SKM-1 treated with dmso at 0.1 percent for 144 hours (cell line): ENCODE measurements around the gene ACER3.
"Not testable (repeated sequence)": the region's sequence is repeated elsewhere in the genome, so short reads cannot be mapped to it uniquely, and the experiment has no call there.

Source experiments
- DNase-seq: peaks from one replicate; lab custom pipeline; 2025; ENCODE audit not compliant: unreplicated experiment; lab: John Stamatoyannopoulos, UW

Gene ACER3

DNA sequence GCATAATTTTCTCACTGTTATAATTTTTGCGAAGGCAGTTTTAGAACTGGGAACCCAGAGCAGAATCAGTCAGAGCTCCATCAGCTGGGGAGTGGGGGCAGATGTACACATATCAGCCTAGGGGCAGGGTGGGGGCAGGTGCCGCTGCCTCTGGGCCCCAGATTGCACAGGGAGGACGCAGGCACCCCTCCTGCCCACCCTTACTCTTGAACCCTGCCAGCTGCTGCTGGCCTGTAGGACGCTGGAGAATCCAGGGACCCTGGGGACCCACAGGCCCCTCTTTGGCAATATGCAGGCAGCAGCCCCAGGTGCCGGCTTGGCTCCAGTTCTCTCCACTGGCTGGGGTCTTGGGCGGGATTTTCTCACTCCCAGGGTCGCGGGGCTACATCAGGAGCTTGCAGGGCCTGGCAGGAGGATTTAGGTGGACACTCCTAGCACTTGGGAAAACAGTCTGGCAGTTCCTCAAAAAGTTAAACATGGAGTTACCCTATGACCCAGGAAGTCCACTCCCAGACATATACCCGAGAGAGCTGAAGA, 197.3 kb downstream of the ACER3 start:
- DNase-seq = no peak

DNA sequence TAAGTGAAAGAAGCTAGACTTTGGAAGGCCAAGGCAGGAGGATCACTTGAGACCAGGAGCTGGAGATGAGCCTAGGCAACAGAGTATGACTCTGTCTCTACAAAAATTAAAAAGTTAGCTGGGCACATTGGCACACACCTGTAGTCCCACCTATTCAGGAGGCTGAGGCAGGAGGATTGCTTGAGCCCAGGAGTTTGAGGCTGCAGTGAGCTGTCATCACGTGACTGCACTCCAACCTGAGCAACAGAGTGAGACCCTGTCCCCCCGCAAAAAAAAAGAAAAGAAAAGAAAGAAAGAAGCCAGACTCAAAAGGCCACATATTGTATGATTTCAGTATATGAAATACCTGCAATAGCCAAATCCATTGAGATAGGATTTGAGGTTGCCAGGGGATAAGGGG, 198.2 kb downstream of the ACER3 start:
- no peak for DNase-seq

DNA sequence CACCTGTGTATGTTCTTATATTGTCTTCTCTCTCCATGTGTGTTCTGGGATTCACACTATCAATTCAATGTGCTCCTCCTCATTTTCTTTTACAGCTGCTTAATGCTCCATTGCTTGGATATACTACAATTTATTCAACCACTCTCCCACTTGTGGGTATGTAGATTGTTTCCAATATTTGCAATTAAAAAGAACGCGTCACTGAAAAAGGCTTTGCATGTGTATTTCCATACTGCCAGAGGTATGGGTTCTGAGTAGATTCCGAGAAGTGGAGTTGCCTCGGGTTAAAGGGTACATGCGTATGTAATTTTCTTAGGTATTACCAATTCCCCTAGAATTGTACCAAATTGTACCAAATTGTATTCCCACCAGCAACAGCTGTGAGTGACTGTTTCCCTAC, 199.1 kb downstream of the ACER3 start:
- no peak for DNase-seq

DNA sequence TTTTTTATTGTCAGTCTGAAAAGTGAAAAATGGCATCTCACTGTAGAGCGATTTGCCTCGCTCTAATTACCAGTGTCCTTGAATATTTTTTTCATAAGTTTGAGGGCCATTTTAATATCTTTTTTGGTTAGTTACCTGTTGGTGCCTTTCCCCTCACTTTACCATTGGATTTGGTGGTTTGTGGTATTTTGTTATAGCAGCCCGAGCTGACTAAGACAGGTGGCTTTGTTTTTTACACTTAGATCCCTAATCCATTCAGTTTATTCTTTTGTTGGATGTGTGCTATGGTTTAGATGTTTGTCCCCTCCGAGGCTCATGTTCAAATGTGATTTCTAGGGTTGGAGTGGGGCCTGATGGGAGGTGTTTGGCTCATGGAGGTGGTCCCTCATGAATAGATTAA, 199.5 kb downstream of the ACER3 start:
- no peak for DNase-seq

DNA sequence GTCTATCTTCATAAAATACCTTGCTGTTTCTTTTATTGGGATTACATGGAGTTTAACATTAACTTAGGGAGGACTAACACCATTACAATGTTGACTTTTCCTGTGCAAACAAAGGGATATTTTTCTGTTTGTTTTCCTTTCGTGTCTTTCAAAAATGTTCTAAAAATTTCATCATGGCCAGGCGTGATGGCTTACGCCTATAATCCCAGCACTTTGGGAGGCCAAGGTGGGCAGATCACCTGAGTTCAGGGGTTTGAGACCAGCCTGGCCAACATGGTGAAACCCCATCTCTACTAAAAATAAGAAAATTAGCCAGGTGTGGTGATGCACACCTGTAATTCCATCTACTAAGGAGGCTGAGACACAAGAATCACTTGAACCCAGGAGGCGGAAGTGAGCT, 200.5 kb downstream of the ACER3 start:
- not testable (repeated sequence) for DNase-seq

DNA sequence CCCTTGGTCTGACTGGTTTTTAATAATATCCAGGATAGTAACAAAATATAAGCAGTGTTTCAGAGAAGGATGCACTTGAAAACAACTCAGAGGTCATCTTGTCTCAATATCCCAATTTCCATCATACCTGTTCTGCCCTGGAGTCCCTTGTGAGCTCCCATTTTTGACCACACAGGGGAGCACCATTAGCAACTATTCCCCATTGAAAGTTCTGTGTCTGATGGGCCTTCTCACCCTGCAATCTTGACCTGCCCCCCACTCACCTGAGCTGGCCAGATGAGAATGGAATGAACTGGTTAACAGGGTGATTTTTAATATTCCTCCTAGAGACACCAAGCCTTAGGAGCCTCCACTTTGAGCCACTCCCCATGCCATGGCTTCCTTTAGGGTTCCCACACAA, 202.2 kb downstream of the ACER3 start:
- no peak for DNase-seq

DNA sequence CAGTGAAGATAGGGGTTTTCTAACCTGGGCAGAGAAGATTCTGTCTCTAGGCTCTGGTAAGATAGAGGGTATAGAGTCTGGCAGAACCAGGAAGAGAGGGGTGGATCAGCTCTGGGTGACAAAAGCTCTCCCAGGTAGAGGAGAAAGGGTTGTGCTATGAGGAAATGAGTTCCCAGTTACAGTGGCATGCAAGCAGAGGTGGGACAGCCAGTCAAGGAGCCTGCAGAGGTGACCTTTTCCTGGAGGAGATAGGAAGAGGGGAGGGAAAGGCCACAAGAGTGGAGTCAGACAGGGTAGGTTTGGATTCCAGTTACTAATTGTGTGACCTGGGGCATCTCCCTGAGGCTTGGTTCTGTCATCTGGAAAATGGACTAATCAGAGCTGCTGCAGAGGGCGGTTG, 202.7 kb downstream of the ACER3 start:
- DNase-seq = no peak

DNA sequence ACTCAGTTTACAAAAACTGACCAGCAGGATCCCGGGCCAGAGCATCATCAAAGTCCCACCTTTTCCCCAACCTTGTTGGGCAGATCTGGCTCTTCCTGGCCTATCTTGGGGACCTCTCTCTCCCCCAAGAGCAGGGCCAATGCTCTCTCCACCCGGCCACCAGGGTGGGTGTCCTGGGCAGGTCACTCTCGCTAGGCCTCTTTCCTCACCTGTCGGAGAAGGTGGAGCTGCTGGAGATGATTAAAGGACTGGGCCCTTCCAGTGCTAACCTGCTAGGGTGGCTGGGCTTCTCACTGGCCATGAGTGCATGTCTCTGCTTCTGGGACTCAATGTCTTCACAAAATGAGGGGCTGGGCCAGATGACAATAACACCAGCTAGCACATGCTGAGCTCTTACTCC, 203.1 kb downstream of the ACER3 start:
- no peak for DNase-seq

DNA sequence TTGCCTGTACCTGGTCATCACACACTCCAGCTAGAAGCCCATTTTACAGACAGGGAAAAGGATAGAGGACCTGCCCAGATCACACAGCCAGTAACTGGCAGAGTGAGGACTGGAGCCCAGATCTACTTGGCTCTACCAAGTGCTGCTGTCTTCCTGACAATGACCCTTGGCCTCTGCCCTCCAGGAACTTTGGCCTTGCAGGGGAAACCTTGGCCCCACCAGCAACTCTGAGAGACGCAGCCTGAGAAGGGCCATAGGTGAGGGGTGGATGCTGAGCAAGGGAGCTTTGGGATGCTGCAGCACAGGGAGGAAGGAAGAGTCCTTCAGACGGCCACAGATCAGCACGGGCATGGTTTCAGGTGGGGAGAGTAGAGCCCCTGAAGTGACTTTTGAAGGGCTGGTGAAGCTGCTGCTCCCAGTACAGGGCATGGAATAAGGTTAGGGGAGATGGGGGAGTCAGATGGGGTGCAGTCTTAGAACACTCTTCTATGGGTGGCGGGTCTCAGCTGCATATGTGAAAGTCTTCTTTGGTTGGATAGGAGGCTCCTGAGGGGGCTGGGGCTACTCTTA, 204.0 kb downstream of the ACER3 start:
- DNase-seq = no peak

DNA sequence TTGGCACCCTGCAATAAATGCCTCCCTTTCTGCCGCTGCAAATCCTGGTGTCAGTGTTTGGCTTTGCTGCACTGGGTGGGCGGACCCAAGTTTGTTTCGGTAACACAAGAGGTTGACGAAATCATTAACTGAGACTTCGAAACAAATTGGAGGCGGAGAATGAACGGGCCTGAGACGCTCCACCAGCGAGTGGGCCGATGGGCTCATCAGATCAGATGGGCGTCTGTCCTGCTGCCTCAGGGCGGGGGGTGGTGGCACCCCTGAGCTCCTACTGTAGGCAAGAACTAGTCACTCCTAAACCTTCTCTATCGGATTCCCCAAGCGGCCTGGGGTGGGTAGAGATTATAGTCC, 205.1 kb downstream of the ACER3 start:
- no peak for DNase-seq

DNA sequence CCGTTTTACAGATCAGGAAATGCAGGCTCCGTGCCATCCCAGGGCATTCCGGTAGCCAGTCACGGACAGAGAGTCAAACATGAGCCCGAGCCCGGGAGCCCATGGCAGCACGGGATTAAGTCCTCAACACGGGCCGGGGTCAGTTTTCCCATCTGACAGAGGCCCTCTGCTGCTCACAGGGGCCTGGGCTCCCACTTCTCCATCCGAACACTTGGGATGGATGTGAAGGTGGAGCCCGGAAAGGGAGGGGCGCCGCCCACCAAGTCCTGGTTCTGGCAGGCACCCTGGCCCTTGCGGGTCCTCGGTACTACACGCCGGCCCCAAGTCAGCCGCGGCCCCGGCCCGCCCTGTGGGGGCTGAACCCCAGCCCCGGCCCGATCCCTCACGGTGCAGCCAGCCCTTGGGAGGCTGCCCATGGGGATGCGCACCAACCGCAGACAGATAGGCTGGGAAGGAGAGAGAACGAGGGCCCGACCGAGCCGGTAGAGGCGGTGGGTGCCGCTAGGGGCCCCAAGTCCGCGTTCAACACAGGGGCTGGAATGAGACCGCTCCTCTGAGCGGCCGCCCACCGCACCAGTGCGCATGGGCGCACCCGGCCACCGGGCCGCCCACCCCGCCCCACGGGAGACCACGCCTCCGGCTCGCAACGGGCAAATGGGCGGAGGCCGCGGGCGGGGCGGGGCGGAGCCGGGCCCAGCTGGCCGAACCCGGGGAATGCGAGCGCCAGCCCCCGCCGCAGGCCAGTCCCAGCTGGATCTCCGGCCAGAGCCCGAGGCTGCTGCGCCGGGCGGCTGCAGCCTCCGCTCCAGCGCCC, 205.7 kb downstream of the ACER3 start, which contains the start of gene CAPN5:
Gene CAPN5 (plus strand): TSS at position 743 of the 814 bp plus-strand sequence. CDS start 17,916 bp downstream, outside the sequence.
- peak; percentile 65 for DNase-seq

DNA sequence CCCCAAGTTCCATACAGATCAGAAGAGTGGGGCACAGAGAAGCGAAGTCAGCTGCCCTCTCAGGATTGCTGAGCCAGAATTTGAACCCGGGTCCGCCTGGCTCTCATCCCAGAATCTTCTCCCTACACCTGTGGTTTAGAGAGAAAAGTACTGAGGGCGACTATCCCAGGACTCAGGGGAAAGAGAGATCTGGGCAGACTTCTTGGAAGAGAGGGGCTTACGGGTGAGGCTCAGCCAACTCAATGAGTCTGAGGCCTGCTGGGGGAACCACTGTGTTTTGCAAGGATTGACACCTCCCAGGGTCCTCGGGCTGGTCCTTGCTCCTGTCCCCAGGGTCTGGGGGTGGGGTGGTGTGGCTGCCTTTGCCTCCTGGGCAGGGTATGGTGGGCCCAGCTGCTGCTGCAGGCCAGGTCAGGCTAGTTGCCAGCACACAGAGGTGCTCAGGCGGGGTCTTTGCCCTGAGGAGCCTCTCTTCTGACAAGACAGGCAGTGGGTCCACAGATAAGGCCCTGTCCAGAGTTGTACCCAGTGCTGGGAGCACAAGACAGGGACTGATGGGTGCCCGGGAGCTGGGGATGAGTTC, 207.2 kb downstream of the ACER3 start:
- DNase-seq = no peak

DNA sequence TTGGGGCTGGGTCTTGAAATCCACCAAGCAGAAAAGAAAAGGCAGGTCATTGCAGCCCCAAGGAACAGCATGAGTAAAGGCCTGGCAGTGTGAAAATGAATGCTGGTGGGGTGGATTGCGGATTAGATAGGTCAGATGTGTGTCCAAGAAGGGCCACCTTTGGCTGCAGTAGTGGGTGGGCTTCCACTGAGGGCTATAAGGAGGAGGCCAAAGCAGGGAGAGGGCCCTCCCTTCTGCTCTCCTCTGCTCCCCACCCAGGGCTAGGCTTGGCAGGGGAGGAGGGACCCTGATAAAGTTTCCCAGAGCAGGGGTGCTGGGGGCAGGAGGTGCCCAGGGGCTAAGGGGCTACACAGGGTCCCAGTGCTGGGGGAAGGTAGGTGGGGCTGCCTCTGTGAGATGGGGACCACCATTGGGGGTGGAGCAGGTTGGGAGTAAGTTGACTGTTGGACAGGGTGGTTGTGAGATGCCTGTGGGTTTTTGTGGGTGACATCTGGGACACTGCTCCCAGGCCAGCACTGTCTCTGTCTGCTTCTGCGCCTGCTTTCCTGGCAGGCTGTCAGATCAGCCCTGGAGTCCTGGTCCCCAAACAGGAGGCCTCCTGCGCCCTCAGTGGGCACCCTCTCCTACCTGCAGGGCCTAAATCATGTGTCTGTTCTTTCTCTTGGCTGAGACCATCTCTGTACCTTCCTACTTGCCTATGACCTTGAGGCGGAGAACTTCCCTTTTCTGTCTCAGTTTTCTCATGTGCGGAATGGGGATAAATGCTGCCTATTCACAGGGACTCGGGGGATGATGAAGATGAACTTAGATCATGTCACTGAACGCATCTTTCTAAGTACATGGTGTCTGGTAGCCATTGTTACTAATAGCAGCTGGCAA, 208.0 kb downstream of the ACER3 start:
- DNase-seq = no peak

DNA sequence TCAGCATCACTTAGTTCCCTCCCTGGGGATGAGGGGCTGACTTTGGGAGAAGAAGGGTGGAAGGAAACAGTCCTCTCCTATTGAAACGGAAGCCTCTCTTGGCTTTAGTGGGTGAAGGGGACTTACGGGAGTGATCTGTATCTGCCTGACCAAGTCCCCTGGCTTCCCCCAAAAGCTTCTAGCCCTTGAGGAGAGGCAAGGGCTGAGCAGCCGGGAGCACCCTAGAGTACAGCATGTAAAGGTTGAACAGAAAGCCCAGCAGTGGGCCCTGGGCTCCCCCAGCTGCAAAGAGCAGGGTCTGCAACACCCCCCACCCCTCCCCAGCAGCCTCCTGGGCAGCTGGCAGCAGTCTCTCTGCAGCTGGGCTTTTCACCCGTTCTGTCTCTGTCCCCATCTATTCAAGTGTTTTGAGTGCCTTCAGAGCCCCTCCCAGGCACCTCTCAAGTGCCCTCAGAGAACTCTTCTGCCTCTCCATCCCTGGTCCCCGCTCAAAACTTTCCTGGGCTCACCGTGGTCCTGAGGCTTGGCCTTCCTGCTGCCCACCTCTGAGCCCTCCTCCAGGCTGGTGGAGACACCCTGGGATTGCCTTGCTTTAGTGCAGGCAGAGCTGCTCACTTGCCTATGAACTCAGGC, 208.7 kb downstream of the ACER3 start:
- DNase-seq = no peak

DNA sequence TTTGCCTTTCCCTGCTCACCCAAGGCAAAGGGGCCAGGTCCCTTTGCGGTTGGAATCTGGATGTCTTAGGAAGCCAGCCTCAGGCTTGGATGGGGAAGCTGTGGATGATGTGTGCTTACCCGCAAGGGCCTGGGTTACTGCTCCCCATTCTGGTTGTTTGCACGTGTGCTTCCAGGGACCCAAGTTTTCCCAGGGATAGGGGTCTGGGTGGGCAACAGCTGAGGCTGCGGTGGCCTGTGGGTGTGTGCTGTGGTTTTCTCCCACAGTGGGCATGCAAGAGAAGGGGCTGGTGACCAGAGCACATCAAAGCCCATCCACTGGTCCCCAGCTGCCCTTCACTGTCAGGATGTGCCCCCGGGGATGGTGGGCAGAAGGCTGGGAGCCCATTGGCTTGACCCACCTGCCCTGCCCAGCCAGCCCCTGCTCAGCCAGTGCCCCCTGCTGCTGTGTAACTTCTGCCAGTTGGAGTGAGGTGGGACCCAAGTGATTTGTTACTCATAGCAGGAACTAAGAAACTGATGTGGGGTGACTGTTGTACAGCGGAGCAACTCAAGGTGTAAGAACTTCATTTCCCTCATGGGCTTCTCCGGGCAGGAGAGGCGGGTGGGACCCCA, 209.4 kb downstream of the ACER3 start:
- DNase-seq = no peak

DNA sequence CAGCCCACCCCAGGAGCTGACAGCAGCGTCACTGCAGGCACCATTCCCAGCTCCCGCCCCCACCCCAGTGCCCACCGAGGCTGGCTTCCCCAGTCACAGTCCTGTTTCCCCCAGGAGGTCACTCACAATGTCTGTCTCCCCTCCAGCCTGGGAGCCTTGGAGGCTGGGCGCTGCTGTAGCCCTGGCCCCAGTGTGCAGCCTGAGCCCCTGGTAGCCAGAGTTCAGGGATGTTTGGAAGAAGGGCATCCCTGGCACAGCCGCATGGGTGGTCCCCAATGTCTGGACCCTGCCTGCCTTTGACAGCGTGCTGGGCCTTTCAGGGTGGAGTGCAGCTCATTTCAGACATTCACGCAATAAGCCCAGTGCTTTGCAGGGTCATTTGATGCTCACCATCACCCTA, 210.4 kb downstream of the ACER3 start:
- DNase-seq = no peak

DNA sequence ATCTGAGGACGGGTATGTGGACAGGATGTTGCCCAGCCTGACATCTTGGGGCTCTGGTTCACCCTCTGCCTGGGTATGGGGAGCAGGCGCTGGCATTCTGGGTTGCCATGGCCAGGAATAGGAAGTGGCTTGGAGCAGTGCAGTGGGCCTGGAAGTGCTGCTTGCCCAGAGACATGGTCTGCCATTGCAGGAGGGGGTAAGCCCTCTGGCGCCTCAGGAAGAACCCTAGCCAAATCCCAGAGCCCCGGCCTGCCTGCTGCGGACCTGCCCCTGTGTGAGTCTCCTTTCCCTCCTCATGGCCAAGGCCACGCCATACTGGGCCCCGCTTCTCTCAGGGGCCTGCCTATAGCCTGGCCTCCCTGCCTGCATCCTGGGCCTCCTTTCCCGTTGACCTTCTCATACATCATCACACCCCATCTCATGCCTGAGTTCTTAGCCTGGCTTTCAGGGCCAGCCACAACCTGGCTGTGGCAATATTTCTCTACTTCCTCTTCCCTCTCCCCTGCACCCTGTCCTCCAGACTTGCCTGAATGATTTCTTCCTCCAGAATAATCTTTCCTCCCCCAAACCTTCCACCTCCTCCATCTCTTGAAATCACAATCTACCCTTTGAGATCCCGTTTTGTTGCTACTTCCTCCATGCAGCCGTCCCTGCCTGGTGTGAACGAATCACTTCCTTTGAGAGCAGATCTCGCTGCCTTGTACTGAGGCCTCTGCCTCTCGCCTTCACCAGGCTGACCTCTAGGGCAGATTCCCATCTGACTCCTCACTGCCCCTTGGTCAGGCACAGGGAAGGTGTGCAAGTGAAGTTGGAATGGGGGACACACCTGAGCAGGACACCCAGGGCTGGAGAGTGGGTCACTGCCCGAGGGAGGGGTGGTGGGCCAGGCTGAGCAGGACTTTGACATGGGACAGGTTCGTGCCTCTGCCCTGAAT, 211.2 kb downstream of the ACER3 start:
- DNase-seq = peak; percentile 93

DNA sequence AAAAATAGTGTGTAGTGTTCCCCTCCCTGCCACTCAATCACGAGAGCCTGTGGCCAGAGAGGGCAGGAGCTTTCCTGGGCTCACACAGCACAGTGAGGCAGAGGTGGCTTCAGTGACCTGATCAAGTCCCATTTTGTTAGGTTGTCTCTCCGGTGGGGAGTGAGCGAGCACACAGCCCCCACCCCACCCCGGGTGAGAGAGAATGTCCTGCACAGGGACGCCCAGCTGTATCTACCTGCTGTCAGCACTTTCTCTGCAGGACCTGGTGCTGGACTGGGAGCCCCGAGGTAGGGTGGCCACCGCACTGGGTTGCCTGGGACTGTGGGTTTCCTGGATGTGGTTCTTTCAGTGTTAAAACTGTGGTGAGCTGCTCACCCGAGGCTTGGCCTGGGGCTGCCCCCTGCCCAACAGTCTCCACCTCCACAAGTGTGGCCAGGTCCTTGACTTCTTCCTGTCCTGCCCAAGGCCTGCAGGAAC, 212.2 kb downstream of the ACER3 start:
- no peak for DNase-seq

DNA sequence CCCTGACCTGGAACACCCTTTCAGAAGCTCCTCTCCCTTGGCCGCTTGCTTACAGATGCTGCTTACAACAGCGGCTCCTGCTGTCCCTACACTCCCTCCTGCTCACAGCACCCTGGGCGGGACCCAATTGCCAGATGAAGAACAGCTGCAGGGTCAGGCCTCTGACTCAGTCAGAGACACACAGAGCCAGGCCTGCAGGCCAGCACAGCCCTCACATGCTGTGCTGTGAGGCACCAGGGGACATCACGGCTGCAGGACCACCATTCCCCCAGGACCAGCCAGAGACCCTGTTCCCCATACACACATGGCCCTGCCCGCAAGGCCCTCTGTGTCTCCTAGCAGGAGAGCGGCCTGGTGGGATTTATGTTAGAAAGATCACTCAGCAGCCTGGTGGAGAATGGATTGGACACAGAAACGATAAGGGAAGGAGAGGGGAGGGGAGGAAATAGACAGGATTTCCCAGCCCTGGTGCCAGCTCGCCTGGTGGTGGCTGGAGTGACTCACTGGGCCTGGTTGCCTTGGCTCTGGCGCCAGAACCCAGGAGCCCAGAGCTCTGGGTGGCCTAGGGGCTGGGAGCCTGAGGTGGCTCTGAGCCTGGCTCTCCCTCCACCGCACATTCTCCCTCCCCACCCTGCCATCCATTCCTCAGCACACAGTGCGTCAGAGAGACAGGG, 212.7 kb downstream of the ACER3 start:
- DNase-seq = no peak
